ENCODE data around the gene HERC4.

DNA sequence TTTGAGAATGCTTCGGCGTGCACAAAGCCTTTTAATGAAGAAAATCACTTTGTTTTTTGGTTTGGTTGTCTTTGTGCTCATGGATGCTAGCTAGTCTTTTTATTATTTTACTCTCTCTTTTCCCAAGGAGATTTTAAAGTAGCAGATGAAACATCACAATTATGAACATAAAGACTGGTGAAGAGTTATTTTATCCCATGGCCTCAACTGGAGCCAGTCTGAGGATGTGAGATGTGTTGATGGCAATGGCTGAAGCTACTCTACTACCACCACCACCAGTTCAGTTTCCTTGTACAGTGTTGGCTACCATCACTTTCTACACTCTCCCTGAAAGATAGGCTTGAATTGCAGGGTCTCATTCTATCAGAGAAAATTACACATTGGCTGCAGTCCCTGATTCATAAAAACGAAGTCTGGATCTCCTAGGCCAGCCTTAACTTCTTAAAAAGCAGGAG is 494 bp upstream of the HERC4 start:
- TF ChIP-seq, protein P1, sequence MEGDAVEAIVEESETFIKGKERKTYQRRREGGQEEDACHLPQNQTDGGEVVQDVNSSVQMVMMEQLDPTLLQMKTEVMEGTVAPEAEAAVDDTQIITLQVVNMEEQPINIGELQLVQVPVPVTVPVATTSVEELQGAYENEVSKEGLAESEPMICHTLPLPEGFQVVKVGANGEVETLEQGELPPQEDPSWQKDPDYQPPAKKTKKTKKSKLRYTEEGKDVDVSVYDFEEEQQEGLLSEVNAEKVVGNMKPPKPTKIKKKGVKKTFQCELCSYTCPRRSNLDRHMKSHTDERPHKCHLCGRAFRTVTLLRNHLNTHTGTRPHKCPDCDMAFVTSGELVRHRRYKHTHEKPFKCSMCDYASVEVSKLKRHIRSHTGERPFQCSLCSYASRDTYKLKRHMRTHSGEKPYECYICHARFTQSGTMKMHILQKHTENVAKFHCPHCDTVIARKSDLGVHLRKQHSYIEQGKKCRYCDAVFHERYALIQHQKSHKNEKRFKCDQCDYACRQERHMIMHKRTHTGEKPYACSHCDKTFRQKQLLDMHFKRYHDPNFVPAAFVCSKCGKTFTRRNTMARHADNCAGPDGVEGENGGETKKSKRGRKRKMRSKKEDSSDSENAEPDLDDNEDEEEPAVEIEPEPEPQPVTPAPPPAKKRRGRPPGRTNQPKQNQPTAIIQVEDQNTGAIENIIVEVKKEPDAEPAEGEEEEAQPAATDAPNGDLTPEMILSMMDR (IDR thresholded peaks at IDR 0.05 in 8 of 11, conservative IDR thresholded peaks at IDR 0.05 in 3 of 11), result no peak
- TF ChIP-seq POLR2AphosphoS5 (IDR thresholded peaks at IDR 0.05), result no peak

Measured in spleen (tissue), 7 donors.